ENCODE measurements around the gene ACBD6.
A peak's percentile ranks its signal among the peaks of the same experiment; 100 is the strongest.
"Not testable (repeated sequence)": the region's sequence is repeated elsewhere in the genome, so short reads cannot be mapped to it uniquely, and the experiment has no call there.

Gene ACBD6, protein sequence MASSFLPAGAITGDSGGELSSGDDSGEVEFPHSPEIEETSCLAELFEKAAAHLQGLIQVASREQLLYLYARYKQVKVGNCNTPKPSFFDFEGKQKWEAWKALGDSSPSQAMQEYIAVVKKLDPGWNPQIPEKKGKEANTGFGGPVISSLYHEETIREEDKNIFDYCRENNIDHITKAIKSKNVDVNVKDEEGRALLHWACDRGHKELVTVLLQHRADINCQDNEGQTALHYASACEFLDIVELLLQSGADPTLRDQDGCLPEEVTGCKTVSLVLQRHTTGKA

DNA sequence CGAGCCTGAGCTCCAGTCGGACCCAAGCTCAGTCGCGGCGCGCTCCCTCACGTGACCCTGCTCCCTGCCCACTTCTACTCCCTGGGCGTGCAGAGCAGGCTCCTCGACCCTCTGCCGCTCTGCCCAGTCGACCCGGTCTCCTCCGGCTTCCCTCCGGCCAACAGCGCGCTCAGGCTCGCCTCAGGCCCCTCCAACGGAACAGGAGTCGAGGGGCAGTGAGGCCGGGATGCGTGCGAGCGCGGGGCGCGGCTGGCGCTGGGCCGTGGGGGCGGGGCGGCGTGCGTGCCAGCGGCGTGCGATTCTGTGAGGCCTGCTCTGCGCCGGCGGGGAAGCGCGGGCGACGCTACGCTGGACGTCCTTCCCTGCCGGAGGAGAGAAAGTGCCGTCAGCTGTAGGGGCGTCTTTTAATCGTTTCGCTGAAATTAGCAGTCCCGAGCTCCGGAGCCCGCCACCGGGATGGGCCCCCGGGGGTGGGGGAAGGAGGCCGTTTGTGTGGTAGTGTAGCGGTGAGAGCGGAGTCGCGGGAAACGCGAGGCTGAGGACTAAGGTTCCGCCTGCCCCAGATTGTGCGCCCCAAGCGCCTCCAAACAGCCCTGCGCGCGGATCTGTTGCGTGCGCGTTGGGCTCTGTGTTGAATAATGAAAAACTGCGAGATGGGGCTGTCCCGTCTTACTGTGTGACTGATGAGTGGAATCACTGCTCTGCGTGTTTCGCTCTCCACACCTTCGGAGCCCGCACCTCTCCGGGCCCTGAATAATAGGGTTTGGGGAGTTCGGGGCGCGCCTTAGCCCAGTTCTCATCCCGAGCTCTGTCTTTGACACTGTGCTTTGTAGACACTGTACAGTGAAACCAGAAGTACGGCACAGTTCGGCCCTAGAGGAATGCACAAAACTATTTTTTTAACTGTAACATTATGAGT, at the start of gene ACBD6:
Gene ACBD6, minus strand, starts transcription at position 217 of the 919 bp plus-strand sequence. CDS start 311 bp downstream, outside the sequence.
- Histone ChIP-seq H3K27ac (ENCODE audit: low read depth, low read length) (peak within 1 kb of the TSS; percentile 98), H3K9ac (ENCODE audit: low read length) (peak within 1 kb of the TSS; percentile 93), H3K36me3 (ENCODE audit: insufficient read depth, low read length) (no peaks in the 10 kb centered on the region), H3K4me1 (ENCODE audit: insufficient read depth, low read length) (peaks cover 22% of the 10 kb centered on the region), H3K4me3 (ENCODE audit: low read depth in 1 of 2, low read length in 2 of 2) (peak within 1 kb of the TSS; percentile 97 to 99), H3K9me3 (ENCODE audit: low read length) (no peaks in the 10 kb centered on the region), H3K27me3 (ENCODE audit: control insufficient read depth in 1 of 2, insufficient read depth in 2 of 2, low read length in 2 of 2) (no peaks in the 10 kb centered on the region)

DNA sequence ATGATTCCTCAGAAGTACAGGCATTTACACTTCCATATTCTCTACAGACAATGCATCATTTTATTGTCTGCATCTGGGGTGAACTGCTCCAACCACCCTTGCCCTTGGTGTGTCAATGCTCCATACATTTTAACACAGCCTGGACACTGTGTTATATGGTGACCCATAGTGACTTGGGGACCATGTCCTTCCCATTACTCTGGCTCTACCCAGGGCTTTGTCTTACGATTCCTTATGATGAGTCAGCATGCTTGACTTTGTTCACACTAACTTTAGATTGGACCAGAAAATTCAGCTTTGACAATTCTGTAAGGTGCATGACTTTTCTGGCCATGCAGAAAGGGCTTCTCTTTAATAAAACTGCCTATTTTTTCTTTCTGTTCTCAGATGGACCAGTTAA, 49.6 kb upstream of the ACBD6 start:
- Histone ChIP-seq H3K9me3 (ENCODE audit: low read length) (no peaks in the 10 kb centered on the region), H3K36me3 (ENCODE audit: insufficient read depth, low read length) (no peaks in the 10 kb centered on the region)

DNA sequence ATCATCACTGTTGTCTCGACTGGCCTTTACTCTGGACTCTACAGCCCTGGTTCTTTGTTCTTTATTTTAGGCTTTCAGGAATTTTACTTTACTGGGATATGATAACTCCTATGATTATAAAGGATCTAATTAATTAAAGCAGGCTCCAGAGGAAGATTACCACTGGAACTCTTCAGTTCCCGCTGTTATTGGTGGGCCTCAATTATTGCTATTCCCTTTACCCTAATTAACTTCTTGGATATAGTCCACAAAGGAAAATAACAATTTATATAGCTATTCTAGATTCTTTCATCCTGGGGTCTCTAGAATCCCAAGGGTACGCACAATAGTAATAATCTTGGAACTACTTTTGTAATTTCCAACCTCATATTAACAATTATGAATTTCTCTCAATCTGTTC, 47.9 kb upstream of the ACBD6 start:
- Histone ChIP-seq H3K9ac (ENCODE audit: low read length) (no peak overlapping the region), H3K27ac (ENCODE audit: low read depth, low read length) (no peak overlapping the region), H3K4me3 (ENCODE audit: low read depth in 1 of 2, low read length in 2 of 2) (no peak overlapping the region), H3K36me3 (ENCODE audit: insufficient read depth, low read length) (no peaks in the 10 kb centered on the region), H3K27me3 (ENCODE audit: control insufficient read depth in 1 of 2, insufficient read depth in 2 of 2, low read length in 2 of 2) (no peaks in the 10 kb centered on the region), H3K4me1 (ENCODE audit: insufficient read depth, low read length) (no peaks in the 10 kb centered on the region), H3K9me3 (ENCODE audit: low read length) (no peaks in the 10 kb centered on the region)

More for the DNA sequence above, 49.6 kb upstream of the ACBD6 start:
- no peak overlapping the region for H3K4me3 ChIP-seq (ENCODE audit: low read depth in 1 of 2, low read length in 2 of 2)
- H3K9ac ChIP-seq (ENCODE audit: low read length) = no peak overlapping the region
- no peak overlapping the region for H3K27ac ChIP-seq (ENCODE audit: low read depth, low read length)
- no peaks in the 10 kb centered on the region for H3K27me3 ChIP-seq (ENCODE audit: control insufficient read depth in 1 of 2, insufficient read depth in 2 of 2, low read length in 2 of 2)
- H3K4me1 ChIP-seq (ENCODE audit: insufficient read depth, low read length) = no peaks in the 10 kb centered on the region

DNA sequence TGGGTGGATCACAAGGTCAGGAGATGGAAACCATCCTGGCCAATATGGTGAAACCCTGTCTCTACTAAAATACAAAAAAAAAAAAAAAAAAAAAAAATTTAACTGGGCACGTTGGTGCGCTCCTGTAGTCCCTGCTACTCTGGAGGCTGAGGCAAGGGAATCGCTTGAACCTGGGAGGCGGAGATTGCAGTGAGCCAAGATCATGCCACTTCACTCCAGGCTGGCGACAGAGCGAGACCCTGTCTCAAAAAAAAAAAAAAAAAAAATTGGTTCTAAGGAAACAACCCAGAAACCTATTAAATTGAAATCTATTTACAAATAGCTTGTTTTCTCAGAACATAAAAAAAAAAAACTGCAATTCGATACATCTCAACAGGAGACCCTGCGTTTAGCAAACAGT, 47.4 kb upstream of the ACBD6 start:
- H3K27me3 ChIP-seq (ENCODE audit: control insufficient read depth in 1 of 2, insufficient read depth in 2 of 2, low read length in 2 of 2); H3K27ac ChIP-seq (ENCODE audit: low read depth, low read length); H3K36me3 ChIP-seq (ENCODE audit: insufficient read depth, low read length); H3K9me3 ChIP-seq (ENCODE audit: low read length); H3K9ac ChIP-seq (ENCODE audit: low read length); H3K4me3 ChIP-seq (ENCODE audit: low read depth in 1 of 2, low read length in 2 of 2); H3K4me1 ChIP-seq (ENCODE audit: insufficient read depth, low read length): not testable (repeated sequence)

DNA sequence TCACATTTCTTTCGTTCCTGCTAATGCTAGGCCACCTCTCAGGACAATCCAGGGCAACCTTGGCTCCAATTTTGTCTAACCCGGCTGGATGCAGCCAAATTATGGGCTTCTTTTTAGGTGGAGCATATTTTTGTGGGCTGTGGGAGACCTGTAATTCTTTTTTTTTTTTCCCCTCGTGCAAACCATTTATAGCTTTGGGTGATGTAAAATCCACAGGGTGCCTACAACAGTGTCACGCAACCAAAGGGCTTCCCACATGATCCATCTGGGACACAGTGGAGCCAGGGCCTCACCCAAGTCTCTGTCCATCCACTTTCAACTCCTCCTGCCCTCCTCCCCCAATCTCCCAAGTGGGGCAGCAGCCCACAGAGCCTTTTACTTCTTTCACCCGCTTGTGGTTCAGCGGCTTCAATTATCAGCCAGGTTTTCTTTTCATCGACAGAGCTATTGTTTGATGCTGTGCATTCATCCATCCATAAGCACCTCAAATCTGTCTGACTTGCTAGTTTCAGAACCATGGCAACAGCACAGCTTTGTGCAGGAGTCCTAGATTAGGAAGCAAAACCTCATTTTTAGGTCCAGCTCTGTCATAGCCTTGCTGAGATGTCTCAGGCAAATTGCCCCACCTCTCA, 46.4 kb upstream of the ACBD6 start:
- Histone ChIP-seq H3K9ac (ENCODE audit: low read length) (no peak overlapping the region), H3K27me3 (ENCODE audit: control insufficient read depth in 1 of 2, insufficient read depth in 2 of 2, low read length in 2 of 2) (no peaks in the 10 kb centered on the region), H3K36me3 (ENCODE audit: insufficient read depth, low read length) (no peaks in the 10 kb centered on the region), H3K4me3 (ENCODE audit: low read depth in 1 of 2, low read length in 2 of 2) (no peak overlapping the region), H3K4me1 (ENCODE audit: insufficient read depth, low read length) (no peaks in the 10 kb centered on the region), H3K27ac (ENCODE audit: low read depth, low read length) (no peak overlapping the region), H3K9me3 (ENCODE audit: low read length) (no peaks in the 10 kb centered on the region)

DNA sequence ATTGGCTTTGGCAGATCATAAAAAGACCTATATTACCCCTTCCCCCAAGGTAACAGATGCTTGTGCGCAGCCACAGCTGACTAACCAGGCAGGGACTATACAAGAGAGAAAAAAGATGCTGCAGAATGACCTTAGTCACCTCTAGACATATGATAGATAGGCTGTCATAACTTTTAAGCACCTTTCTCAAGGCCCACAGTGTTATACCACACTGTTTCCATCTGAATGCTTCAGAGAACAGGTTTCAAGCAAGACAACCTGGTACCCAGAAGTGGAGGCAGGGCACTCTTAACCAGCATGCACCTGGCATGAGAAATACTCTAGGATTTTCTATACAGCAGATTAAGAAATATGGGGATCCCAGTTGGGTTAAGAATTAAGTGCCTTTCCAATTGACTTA, 43.6 kb upstream of the ACBD6 start:
- H3K9me3 ChIP-seq (ENCODE audit: low read length) = no peaks in the 10 kb centered on the region
- H3K36me3 ChIP-seq (ENCODE audit: insufficient read depth, low read length) = no peaks in the 10 kb centered on the region
- no peak overlapping the region for H3K27ac ChIP-seq (ENCODE audit: low read depth, low read length)
- no peak overlapping the region for H3K4me3 ChIP-seq (ENCODE audit: low read depth in 1 of 2, low read length in 2 of 2)
- H3K4me1 ChIP-seq (ENCODE audit: insufficient read depth, low read length) = peaks cover 18% of the 10 kb centered on the region
- no peak overlapping the region for H3K9ac ChIP-seq (ENCODE audit: low read length)
- H3K27me3 ChIP-seq (ENCODE audit: control insufficient read depth in 1 of 2, insufficient read depth in 2 of 2, low read length in 2 of 2) = no peaks in the 10 kb centered on the region

DNA sequence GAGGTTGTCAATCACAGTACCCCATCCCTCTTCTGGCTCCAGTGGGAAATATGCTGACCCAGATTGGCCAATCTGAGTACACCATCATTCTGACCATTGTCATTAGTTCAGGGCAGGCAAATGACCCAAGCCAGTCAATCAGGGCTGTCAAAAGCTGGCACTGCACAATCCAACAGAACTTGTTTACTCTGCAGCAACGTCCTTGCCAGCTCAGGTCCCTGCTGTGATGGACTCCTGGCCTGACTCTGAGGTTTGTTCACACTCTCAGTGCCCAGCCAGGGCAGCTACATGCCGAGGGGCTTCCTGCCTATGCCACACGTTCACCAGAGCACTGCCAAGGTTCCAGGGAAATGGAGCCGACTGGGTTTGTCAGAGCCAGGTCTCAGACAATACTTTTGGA, 41.7 kb upstream of the ACBD6 start:
- Histone ChIP-seq H3K27ac (ENCODE audit: low read depth, low read length) (no peak overlapping the region), H3K9ac (ENCODE audit: low read length) (no peak overlapping the region), H3K4me3 (ENCODE audit: low read depth in 1 of 2, low read length in 2 of 2) (no peak overlapping the region), H3K4me1 (ENCODE audit: insufficient read depth, low read length) (peaks cover 18% of the 10 kb centered on the region), H3K27me3 (ENCODE audit: control insufficient read depth in 1 of 2, insufficient read depth in 2 of 2, low read length in 2 of 2) (no peaks in the 10 kb centered on the region), H3K36me3 (ENCODE audit: insufficient read depth, low read length) (no peaks in the 10 kb centered on the region), H3K9me3 (ENCODE audit: low read length) (no peaks in the 10 kb centered on the region)

DNA sequence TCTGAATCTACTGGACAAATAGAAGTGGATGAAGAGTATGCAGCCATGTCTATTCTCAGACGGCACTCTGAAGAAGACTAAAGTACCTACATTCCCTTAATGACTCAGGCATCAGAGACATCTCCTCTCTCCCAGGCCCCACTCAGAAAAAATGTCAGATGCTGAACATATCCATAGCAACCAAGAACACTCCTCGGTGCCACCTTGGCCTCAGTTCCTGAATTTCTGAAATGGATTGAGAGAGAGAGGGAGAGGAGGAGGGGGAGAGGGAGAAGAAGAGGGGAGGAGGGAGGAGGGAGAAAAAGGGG, 40.4 kb upstream of the ACBD6 start:
- Histone ChIP-seq H3K9ac (ENCODE audit: low read length) (no peak overlapping the region), H3K36me3 (ENCODE audit: insufficient read depth, low read length) (no peaks in the 10 kb centered on the region), H3K4me1 (ENCODE audit: insufficient read depth, low read length) (peaks cover 18% of the 10 kb centered on the region), H3K27ac (ENCODE audit: low read depth, low read length) (no peak overlapping the region), H3K4me3 (ENCODE audit: low read depth in 1 of 2, low read length in 2 of 2) (no peak overlapping the region), H3K27me3 (ENCODE audit: control insufficient read depth in 1 of 2, insufficient read depth in 2 of 2, low read length in 2 of 2) (no peaks in the 10 kb centered on the region), H3K9me3 (ENCODE audit: low read length) (no peaks in the 10 kb centered on the region)

DNA sequence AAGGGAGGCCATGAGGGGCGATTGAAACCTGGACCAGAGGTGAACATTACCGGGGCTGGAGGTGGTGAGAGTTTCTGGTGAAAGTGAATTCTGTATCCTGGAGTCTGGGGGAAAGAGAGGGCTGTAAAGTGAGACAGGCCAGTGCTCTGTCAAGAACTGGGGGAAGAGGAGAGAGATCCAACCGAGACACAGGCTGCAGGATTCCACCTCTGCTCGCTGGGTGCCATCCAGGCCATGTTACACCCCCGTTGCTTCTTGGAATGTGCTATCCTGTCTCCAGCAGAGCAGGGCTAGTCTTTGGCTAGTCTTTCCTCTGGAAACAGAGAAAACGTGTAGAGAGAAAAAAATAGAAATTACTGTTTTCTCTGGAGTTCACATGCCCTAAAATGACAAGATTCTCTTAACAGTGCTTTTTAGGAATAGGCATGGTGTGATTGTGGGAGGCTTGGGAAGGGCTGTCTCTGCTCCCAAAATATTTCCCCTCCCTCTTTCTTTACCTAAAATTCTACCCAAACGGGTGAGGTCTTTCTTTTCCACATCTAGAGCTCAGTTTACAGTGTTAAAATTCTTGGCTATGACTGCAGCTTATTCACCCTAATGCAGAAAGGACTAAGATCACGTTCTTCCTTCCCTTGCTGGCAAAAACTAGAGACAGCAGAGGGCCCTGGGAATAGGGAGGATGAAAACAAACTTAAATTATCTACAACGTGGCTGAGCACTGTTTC, 39.9 kb upstream of the ACBD6 start:
- no peaks in the 10 kb centered on the region for H3K36me3 ChIP-seq (ENCODE audit: insufficient read depth, low read length)
- H3K4me1 ChIP-seq (ENCODE audit: insufficient read depth, low read length) = peaks cover 18% of the 10 kb centered on the region
- no peak overlapping the region for H3K4me3 ChIP-seq (ENCODE audit: low read depth in 1 of 2, low read length in 2 of 2)
- no peak overlapping the region for H3K27ac ChIP-seq (ENCODE audit: low read depth, low read length)
- H3K27me3 ChIP-seq (ENCODE audit: control insufficient read depth in 1 of 2, insufficient read depth in 2 of 2, low read length in 2 of 2) = no peaks in the 10 kb centered on the region
- no peaks in the 10 kb centered on the region for H3K9me3 ChIP-seq (ENCODE audit: low read length)
- H3K9ac ChIP-seq (ENCODE audit: low read length) = no peak overlapping the region

DNA sequence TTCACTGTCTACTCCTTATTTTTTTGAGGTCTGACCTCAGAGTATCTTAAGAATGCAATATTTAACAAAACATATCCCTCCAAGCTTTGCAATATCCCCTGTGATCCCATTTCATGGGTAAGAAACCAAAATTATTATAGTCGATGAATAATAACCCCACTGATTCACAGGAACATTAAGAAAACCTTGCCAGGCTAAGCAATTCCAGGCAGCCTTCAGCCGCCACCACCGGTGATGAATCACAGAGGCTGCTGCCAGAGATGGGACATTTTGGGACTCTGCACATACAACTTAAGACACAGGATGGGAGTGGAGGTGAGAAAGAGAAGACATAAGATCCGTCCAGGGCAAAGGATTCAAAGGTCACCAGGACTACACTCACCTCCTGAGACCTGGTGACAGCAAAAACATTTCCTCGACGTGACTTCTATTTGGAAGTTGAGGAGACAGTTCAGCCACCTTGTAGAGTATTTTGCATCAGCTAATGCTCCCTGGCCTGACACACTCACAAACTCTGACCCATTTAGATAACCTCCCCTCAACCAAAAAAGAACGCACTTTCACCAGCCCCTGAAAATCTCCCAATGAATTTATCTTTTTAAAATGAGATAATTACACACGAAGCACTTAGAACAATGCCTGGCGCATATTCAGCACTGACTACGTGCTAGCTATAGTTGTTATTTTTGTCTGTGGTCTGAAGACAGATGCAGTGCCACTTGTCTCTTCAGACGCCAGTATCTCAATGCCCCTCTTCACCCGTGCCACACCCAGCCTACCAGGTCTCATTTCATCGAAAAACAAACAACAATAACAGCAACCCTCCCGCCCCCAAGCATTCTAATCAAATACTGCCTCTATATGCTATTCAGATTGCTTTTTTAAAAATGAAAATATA, 38.6 kb upstream of the ACBD6 start:
- no peaks in the 10 kb centered on the region for H3K9me3 ChIP-seq (ENCODE audit: low read length)
- H3K9ac ChIP-seq (ENCODE audit: low read length) = no peak overlapping the region
- no peak overlapping the region for H3K4me3 ChIP-seq (ENCODE audit: low read depth in 1 of 2, low read length in 2 of 2)
- peaks cover 18% of the 10 kb centered on the region for H3K4me1 ChIP-seq (ENCODE audit: insufficient read depth, low read length)
- no peaks in the 10 kb centered on the region for H3K36me3 ChIP-seq (ENCODE audit: insufficient read depth, low read length)
- H3K27ac ChIP-seq (ENCODE audit: low read depth, low read length) = no peak overlapping the region
- H3K27me3 ChIP-seq (ENCODE audit: control insufficient read depth in 1 of 2, insufficient read depth in 2 of 2, low read length in 2 of 2) = no peaks in the 10 kb centered on the region
